Stimulated activated CD4-positive, alpha-beta T cell treated with anti-CD3 and anti-CD28 coated beads, Interleukin-2, amount 100 ng/mL, for 4 hours (primary cell): ENCODE measurements around the gene CHCHD6.

ENCODE experiments used
- DNase-seq: peaks from one replicate; pipeline ENCODE4 v3.0.0-alpha.2; 2020; ENCODE audit warnings: low read depth

CHCHD6 gene

GRCh38 chr3:126828306-126828705 lies 124.3 kb downstream of the CHCHD6 start:
- no peak for DNase-seq

- no peak for DNase-seq
Observed at GRCh38 chr3:126832933-126833332, 128.9 kb downstream of the CHCHD6 start.

GRCh38 chr3:126834596-126835471 lies 130.8 kb downstream of the CHCHD6 start:
- no peak for DNase-seq

GRCh38 chr3:126835472-126836219 lies 131.6 kb downstream of the CHCHD6 start:
- no peak for DNase-seq

- DNase-seq = no peak
Observed at GRCh38 chr3:126836220-126836860, 132.3 kb downstream of the CHCHD6 start.

GRCh38 chr3:126837773-126838172 lies 133.7 kb downstream of the CHCHD6 start:
- no peak for DNase-seq

- no peak for DNase-seq
Observed at GRCh38 chr3:126845920-126846715, 142.1 kb downstream of the CHCHD6 start.

- DNase-seq = no peak
Observed at GRCh38 chr3:126847061-126847460, 143.0 kb downstream of the CHCHD6 start.

GRCh38 chr3:126848991-126849390 lies 145.0 kb downstream of the CHCHD6 start:
- no peak for DNase-seq

GRCh38 chr3:126849768-126850167 lies 145.7 kb downstream of the CHCHD6 start:
- no peak for DNase-seq

GRCh38 chr3:126850370-126851085 lies 146.5 kb downstream of the CHCHD6 start:
- no peak for DNase-seq

- DNase-seq = no peak
Observed at GRCh38 chr3:126851382-126851781, 147.3 kb downstream of the CHCHD6 start.

- DNase-seq = no peak
Observed at GRCh38 chr3:126851934-126852333, 147.9 kb downstream of the CHCHD6 start.

- DNase-seq = no peak
Observed at GRCh38 chr3:126852511-126852910, 148.5 kb downstream of the CHCHD6 start.

GRCh38 chr3:126854666-126855065 lies 150.6 kb downstream of the CHCHD6 start:
- no peak for DNase-seq

- no peak for DNase-seq
Observed at GRCh38 chr3:126855374-126855773, 151.3 kb downstream of the CHCHD6 start.

- no peak for DNase-seq
Observed at GRCh38 chr3:126857928-126858327, 153.9 kb downstream of the CHCHD6 start.

GRCh38 chr3:126858401-126858800 lies 154.4 kb downstream of the CHCHD6 start:
- DNase-seq = no peak

GRCh38 chr3:126858887-126859286 lies 154.8 kb downstream of the CHCHD6 start:
- no peak for DNase-seq

GRCh38 chr3:126859415-126860246 lies 155.6 kb downstream of the CHCHD6 start:
- no peak for DNase-seq
